AG08396 (cell line): ENCODE measurements around the gene ATXN1L.
"Not testable (repeated sequence)": the region's sequence is repeated elsewhere in the genome, so short reads cannot be mapped to it uniquely, and the experiment has no call there.

Experiments used
- DNase-seq: peaks from one replicate; pipeline ENCODE4 v3.0.0; 2012; ENCODE audit warnings: low spot score, mixed read lengths

ATXN1L gene

DNA sequence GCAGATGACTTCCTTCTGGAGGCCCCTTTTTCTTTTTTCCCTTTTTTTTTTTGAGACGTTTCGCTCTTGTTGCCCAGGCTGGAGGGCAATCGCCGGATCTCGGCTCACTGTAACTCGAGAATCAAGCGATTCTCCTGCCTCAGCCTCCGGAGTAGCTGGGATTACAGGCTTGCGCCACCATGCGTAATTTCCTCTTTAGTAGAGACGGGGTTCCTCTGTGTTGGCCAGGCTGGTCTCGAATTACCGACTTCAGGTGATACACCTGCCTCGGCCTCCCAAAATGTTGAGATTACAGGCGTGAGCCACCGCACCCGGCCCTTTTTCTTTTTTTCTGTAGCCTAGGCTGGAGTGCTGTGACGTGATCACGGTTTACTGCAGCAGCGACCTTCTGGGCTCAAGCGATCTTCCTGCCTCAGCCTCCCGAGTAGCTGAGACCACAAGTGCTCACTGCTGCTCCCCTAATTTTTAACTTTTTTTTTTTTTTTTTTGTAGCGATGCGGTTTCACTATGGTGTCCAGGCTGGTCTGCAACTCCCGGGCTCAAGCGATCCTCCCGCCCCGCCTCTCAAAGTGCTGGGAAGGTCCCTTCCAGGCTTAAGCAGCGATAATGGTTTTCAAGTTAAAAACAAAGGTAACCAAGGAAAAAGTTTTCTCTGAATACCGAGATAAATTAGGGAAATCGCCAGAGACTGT, 48.6 kb downstream of the ATXN1L start:
- DNase-seq = peak; percentile 18

DNA sequence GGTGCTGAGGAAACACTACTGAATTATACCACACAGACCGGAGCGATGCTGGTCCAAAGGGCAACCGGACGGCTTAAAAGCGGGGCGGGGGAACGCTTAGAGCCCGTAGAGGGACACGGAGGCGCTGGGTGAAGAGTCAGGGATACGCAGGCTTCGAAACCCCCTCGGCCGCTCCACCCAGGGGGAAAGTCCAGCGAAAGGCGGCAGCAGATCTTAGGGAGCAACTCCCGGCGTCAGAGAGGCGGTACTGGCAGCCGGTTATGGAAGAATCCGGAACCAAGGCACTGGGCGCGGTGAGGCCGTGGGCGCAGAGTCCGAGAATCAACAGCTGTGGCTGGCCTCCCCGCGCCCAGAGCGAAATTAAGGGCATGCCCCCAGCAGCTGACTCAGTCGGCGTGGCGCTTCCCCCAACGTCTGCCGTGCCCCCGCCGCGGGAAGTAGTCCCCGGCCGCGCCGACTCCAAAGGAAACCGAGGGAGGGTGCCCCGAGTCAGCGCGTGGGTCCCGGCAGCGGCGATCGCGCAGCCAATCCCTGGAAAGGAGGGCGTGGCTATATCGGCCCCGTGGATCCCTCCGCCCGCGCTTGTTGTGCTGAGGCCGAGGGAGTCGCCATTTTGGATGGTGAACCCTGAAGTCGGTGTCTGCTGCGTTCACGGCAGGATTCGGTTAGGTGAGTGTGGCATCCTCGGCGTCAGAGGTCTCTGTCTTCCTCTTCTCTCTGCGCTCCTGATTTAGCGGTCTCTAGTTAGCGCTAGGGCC, 49.3 kb downstream of the ATXN1L start, which contains the start of gene IST1:
TSS of gene IST1 (plus strand) at position 611 of the 758 bp plus-strand sequence. CDS start 20,110 bp downstream, outside the sequence.
- DNase-seq = peak; percentile 98

DNA sequence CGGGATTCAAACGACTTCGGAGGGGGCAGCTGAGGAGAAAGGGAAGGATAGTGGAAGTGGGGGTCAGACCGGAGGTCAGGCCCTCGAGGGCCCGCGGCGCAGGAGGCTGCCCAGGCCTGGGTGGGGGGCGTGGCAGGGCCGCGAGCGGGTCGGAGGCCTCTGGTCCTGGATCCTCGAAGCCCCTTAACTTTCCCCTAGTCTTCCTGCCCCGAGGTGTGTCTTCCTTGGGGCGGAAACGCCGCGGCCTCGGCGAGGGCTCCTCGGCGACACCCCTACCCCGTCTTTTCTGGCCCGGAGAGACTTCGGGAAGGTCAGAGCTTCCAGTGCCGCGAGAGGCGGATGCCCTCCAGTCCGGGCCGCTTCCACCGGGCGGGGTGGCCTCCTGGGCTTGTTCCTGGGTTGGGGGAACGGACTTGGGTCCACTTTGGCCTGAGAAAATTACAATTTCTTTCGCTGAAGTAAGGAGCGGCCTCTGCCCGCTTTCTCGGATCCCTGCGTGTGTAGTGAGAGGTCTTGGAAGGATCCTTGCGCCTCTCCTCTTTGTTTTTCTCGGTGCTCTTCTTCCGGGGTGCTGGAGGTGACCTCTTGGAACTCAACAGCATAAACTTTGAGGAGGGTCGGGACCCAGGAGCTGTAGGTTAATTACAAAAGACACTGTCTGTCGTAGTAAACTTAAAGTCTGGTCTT, 50.0 kb downstream of the ATXN1L start:
- DNase-seq = peak; percentile 41

DNA sequence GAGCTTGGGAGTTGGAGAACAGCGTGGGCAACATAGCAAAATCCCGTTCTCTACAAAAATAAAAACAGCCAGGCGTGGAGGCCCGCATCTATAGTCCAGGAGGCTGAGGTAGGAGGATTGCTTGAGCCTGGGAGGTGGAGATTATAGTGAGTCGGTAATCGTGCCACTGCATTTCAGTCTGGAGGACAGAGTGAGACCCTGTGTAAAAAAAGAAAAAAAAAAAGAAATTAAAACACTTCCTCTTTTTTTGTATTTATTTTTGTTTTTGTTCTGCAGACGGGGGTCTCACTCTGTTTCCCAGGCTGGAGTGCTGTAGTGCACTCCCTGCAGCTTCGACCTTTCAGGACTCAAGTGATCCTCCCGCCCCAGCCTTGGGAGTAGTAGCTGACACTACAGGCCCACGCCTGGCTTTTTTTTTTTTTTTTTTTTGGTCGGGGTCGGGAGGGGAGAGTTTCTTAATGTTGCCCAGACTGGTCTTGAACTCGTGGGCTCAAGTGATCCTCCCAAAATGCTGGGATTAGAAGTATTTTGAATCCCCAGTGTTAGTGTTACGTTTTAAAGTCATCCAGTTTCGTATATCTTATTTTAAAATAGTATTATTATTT, 51.1 kb downstream of the ATXN1L start:
- DNase-seq = no peak

DNA sequence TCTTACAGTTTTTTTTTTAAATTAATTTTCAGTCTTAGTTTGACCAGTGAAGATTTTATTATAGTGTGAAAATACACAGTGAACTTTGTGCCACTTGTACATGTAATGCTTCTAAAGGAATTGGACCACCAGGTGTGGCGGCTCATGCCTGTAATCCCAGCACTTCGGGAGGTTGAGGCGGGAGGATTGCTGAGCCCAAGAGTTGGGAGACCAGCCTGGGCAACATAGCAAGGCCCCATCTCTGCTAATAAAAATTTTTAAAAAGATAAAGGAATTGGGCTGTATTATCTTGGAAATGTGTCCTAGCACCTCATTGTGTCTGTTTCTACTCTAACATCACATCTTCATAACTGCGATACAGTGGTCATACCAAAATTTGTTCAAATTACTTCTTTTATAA, 53.4 kb downstream of the ATXN1L start:
- no peak for DNase-seq

DNA sequence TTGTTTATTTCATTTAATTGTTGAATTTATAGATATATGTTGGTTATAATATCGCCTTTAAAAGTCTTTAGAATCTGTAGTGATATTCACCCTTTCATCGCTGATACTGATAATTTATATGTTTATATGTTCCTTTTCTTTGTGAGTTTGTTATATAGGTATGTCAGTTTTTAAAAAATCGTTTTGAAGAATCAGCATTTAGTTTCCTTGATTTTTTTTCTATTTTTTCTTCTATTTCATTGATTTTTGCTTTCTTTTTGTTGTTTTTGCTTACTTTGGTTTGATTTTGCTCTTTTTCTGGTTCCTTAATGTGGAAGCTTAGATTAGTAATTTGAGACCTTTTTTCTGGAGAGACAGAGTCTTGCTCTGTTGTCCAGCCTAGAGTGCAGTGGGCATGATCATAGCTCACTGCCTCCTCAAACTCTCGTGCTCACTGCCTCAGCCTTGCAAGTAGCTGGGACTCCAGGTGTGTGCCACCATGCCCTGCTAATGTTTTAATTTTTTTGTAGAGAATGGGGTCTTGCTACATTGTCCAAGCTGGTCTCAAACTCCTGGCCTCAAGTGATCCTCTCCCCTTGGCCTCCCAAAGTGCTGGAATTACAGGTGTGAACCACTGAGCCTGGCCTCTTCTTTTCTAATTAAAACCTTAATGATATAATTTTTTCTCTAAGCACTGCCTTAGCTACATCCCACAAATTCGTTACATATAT, 57.0 kb downstream of the ATXN1L start:
- DNase-seq = no peak

DNA sequence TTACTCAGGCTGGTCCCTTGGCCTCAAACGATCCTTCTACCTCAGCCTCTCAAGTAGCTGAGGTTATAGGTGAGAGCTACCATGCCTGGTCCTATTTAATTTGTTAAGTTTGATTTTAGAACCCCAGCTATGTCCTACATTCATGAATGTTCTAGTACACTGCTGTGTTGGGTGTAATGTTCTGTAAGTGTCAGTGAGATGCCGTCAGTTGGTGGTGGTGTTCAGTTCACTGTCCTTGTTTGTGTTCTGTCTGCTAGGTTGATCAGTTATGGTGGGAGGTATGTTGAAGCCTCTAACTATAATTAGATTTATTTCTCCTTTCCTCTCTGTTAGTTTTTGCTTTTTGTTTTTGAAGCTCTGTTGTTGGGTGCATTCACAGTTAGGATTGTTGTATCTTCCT, 57.8 kb downstream of the ATXN1L start:
- no peak for DNase-seq

DNA sequence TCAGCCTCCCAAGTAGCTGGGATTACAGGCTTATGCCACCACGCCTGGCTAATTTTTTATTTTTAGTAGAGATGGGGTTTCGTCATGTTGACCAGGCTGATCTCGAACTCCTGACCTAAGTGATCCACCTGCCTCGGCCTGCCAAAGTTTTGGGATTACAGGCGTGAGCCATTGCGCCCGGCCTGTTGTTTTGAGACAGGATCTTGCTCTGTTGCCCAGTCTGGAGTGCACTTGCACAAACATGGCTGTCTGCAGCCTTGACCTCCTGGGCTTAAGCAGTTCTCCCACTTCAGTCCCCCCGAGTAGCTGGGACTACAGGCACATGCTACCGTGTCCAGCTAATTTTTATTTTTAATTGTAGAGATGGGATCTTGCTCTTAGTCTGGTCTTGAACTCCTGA, 58.5 kb downstream of the ATXN1L start:
- DNase-seq = no peak

DNA sequence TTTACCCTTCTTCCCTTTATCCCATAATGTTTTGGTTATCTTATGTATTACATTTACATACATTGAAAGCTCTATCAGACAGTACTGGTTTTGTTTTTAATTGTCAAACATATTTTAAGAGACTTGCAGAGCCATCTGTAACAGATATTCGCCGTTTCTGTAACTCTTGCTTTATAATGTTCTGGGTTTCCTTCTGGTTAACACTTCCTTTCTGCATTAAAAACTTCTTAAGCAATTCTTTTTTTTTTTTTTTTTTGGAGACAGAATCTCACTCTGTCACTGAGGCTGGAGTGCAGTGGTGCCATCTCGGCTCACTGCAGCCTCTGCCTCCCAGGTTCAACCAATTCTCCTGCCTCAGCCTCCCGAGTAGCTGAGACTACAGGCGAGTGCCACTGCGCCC, 60.0 kb downstream of the ATXN1L start:
- not testable (repeated sequence) for DNase-seq
